ENCODE measurements around the gene IL1RAPL2.

Gene IL1RAPL2

GRCh38 chrX:105696870-105697269 lies 1130.9 kb downstream of the IL1RAPL2 start:
- no peak for TF ChIP-seq CTCF (IDR thresholded peaks at IDR 0.05; ENCODE audit: extremely low read depth, missing control alignments)
- DNase-seq (ENCODE audit: low spot score) = no peak

GRCh38 chrX:105697984-105698781 lies 1132.2 kb downstream of the IL1RAPL2 start:
- DNase-seq (ENCODE audit: low spot score) = no peak

GRCh38 chrX:105700331-105700730 lies 1134.3 kb downstream of the IL1RAPL2 start:
- no peak for TF ChIP-seq CTCF (IDR thresholded peaks at IDR 0.05; ENCODE audit: extremely low read depth, missing control alignments)
- no peak for DNase-seq (ENCODE audit: low spot score)

More at GRCh38 chrX:105697984-105698781, 1132.2 kb downstream of the IL1RAPL2 start:
- TF ChIP-seq CTCF (IDR thresholded peaks at IDR 0.05; ENCODE audit: extremely low read depth, missing control alignments) = no peak

GRCh38 chrX:105701310-105702052 lies 1135.5 kb downstream of the IL1RAPL2 start:
- TF ChIP-seq CTCF (IDR thresholded peaks at IDR 0.05; ENCODE audit: extremely low read depth, missing control alignments) = no peak
- no peak for DNase-seq (ENCODE audit: low spot score)

- DNase-seq (ENCODE audit: low spot score) = no peak
- no peak for TF ChIP-seq CTCF (IDR thresholded peaks at IDR 0.05; ENCODE audit: extremely low read depth, missing control alignments)
Measured at GRCh38 chrX:105703876-105704275, 1137.9 kb downstream of the IL1RAPL2 start.

- no peak for DNase-seq (ENCODE audit: low spot score)
- TF ChIP-seq CTCF (IDR thresholded peaks at IDR 0.05; ENCODE audit: extremely low read depth, missing control alignments) = no peak
Measured at GRCh38 chrX:105706041-105706440, 1140.0 kb downstream of the IL1RAPL2 start.

GRCh38 chrX:105711805-105712204 lies 1145.8 kb downstream of the IL1RAPL2 start:
- DNase-seq (ENCODE audit: low spot score) = no peak
- TF ChIP-seq CTCF (IDR thresholded peaks at IDR 0.05; ENCODE audit: extremely low read depth, missing control alignments) = no peak
